GM18498 (cell line): ENCODE data around the gene CDK16.
A peak's percentile ranks its signal among the peaks of the same experiment; 100 is the strongest.

Experiments used
- ATAC-seq: cut with Tn5 transposase; IDR thresholded peaks from one replicate; pipeline ENCODE4 v1.9.1; 2021; ENCODE audit warnings: mild to moderate bottlenecking, moderate library complexity; ENCODE audit not compliant: unreplicated experiment

Gene CDK16

DNA sequence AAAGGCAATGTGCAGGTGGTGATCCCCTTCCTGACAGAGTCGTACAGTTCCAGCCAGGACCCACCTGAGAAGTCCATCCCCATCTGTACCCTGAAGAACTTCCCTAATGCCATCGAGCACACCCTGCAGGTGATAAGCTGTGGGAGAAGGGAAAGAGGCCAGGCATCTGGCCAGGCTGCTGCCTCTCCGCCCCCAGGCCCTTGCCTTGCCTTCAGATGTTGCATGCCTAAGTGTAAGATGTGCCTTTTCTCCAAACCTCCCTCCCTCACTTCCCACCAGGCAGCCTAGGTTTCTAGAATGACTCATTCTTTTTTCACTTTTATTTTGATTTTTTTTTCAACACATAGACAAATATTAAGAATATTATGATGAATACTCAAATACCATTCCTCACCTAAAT lies 12.2 kb upstream of the CDK16 start:
- no peak for ATAC-seq

DNA sequence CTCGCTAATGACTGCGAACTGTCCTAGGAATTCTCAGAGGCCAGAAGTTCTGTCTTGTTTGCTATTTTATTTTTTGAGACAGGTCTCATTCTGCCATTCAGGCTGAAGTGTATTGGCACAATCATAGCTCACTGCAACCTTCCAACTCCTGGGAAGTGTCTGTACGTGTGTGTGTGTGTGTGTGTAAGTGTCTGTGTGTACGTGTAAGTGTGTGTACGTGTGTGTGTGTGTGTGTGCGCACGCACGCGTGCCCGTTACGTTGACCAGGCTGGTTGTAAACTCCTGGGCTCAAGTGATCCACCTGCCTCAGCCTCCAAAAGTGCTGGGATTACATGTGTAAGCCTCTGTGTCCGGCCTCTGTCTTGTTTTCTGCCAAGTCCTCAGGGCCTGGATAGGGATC lies 10.4 kb upstream of the CDK16 start:
- no peak for ATAC-seq

DNA sequence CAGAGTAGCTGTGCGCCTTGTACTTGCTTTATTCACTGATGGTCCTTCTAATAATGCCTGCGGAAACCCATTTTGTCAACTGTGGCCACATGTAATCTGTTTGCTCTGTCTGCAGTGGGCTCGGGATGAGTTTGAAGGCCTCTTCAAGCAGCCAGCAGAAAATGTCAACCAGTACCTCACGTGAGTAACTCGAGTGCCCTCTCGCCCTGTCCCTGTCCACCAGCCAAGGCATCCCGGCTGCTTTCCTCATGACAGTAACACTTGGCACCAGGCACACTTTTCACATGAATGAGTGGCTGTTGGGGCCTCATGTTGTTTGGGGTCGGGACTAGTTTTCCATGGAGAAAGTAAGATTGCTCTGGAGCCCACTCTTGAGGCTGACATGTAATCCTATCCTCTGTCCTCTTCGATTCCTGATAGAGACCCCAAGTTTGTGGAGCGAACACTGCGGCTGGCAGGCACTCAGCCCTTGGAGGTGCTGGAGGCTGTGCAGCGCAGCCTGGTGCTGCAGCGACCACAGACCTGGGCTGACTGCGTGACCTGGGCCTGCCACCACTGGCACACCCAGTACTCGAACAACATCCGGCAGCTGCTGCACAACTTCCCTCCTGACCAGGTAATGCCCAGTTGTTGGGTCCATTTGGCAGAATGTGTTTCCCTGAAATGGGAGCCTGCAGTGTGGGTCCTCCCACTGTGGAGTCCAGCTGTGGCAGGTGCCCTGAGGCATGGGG lies 8.8 kb upstream of the CDK16 start:
- no peak for ATAC-seq

DNA sequence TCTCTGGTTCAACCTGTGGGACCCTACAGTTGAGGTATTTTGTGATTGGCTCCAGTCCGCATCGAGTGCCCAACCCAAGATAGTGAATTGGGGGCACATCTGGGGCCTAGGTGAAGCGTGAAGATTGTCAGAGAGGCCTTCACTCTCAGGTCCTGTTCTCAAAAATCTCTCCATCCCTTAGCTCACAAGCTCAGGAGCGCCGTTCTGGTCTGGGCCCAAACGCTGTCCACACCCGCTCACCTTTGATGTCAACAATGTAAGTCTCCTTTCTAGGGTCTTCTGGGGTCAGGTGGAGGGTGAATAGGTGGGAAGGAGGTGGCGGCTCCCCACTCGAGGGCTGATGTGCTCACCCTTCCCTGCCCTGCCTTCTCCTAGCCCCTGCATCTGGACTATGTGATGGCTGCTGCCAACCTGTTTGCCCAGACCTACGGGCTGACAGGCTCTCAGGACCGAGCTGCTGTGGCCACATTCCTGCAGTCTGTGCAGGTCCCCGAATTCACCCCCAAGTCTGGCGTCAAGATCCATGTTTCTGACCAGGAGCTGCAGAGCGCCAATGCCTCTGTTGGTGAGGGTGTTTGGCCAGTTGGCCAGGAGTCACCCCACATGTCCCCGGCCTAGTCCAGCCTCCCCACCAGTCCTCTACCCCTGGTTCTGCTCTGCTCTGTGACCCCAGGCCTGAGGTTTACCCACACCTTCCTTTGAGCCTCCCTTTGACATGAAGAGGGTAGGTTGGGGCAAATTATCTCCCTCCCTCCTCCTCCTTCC lies 7.6 kb upstream of the CDK16 start:
- no peak for ATAC-seq

DNA sequence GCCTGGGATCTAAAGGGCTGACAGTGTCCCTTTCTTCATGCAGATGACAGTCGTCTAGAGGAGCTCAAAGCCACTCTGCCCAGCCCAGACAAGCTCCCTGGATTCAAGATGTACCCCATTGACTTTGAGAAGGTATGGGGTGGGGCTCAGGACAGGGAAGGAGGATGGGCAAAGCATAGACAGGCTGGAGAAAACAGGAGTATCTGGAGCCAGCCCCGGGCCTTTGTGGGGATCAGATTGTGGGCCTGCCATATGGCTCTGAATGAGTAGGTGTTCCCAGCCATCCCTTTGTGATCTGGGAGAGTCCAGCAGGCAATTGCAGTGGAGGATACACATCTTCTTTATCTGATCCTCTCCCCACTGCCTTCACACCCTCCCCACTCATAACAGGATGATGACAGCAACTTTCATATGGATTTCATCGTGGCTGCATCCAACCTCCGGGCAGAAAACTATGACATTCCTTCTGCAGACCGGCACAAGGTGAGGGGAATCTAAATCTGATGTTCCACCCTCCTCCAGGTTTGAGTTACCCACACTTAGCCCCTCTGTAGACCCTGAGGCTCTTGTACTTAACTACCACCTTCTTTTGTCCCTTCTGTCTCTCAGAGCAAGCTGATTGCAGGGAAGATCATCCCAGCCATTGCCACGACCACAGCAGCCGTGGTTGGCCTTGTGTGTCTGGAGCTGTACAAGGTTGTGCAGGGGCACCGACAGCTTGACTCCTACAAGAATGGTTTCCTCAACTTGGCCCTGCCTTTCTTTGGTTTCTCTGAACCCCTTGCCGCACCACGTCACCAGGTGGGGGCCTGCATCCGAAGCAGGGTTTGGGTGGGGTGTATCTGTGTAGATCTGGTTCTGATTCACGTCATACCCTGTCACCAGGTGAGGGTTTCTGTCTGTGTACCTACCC lies 5.8 kb upstream of the CDK16 start:
- ATAC-seq = no peak

DNA sequence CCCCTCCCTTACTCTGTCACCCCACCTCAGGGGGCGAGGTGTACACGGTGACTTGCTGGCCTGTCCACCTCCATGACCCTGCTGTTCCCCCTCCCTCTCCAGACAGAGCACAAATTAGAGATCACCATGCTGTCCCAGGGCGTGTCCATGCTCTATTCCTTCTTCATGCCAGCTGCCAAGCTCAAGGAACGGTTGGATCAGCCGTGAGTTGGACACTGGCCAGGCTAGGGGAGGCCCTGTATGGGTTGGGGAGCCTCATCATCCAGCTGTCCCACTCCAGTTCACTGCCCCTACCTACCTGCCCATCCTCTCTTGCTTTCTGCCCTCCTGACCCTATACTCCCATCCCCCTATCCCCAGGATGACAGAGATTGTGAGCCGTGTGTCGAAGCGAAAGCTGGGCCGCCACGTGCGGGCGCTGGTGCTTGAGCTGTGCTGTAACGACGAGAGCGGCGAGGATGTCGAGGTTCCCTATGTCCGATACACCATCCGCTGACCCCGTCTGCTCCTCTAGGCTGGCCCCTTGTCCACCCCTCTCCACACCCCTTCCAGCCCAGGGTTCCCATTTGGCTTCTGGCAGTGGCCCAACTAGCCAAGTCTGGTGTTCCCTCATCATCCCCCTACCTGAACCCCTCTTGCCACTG lies 3.9 kb upstream of the CDK16 start:
- no peak for ATAC-seq

DNA sequence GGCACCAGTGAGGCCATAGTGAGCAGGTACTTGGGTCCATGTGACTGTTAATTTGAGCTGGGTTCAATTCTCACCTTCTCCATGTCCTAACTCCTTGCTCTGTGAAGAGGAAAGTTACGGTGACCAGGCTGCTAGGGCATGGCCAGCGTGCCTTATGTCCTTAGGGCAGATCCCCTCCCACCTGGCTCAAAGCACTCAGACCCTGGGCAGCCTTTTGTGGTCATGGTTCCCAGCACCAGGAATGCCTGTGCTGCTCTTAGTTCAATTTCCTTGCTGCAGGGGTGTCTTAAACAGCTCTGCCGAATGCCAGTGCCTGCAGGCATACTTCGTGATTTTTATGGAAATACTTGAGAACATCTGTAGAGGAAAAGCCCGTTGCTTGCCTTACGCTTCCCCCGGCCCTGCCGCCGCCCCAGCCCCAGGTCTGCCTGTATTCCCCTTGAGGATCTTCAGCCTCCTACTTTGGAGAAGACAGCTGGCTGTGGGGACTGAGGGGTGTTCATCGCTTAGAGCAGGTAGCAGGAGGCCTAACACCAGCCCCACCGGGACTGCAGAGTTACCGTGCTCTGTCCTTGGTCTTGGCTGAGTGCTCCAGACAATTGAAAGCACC lies 3.1 kb upstream of the CDK16 start:
- ATAC-seq = no peak

DNA sequence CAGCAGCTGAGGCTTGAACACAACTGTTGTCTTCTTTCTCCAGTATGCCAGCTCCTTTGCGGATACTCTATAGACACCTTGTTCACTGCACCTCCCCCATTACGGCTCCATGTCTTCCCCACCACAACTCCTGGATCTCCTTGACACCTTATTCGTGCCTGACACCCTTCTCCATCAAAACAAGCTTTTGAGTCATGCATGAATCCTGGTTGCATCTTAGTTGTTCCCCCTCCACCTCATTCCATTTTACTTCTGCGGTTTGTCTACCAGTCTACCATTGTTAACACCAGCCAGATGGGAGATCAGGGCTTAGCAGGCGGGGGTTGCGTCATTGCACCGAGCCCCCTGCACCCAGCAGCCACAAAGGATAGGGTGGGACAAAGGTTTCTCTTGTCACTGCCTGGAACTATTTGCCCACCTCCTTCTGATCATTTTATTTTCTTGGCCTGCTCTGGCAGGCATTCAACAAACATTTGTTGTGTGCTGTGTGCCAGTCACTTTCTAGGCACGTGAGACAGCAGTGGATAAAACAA lies 2.0 kb upstream of the CDK16 start:
- ATAC-seq = no peak

DNA sequence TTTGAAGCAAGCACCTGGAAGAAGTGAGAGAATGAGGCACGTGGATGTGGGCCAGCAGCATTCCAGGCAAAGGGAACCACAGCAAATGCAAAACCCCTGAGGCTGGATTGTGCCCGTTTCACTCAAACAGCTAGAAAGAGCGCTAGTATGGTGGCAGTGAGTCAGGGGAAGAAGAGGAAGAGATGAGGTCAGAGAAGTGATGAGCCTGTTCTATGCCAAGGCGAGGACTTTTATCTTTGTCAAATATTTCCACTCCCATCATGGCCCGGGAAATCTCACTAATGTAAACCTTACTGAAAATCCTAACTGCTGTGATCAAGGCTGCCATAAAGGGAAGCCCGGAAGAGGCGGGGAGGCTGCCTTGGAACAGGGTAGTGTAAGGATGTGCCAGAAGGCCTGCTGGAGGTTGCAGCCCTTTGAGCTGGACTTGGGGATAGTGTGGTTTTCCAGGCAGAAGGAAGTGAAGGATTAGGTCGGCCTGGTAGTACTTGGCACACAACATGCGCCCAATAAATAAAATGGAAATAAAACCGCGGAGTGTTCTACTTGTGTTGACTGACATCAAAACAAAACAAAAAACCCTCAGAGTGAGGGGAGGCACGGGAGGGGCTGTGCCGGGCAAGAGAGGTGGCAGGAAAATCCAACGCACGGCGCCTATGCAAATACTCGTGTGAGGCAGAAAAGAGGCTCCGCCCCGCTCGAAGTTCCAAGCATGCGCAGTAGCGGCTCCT lies 1.2 kb upstream of the CDK16 start:
- ATAC-seq = no peak

DNA sequence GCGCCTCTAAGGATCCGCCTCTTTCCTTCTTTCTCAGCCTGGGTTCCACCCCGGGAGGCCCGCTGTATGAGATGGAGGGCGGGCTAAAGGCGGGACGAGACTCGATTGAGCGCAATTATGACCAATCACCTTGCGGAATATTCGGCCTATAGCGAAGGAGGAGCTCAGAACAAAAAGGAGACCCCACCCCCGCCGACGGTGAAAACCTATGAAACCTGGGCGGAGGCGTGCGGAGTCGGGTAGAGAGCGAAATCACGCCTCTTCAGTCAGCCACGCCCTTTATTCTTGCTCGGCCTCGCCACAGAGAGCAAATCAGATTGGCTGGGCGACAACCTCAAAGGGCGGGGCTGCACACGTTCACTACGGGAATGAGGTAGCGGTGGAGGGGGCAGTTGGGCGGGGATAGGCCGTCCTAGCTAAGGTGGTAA lies 615 bp upstream of the CDK16 start:
- peak; percentile 84 for ATAC-seq

DNA sequence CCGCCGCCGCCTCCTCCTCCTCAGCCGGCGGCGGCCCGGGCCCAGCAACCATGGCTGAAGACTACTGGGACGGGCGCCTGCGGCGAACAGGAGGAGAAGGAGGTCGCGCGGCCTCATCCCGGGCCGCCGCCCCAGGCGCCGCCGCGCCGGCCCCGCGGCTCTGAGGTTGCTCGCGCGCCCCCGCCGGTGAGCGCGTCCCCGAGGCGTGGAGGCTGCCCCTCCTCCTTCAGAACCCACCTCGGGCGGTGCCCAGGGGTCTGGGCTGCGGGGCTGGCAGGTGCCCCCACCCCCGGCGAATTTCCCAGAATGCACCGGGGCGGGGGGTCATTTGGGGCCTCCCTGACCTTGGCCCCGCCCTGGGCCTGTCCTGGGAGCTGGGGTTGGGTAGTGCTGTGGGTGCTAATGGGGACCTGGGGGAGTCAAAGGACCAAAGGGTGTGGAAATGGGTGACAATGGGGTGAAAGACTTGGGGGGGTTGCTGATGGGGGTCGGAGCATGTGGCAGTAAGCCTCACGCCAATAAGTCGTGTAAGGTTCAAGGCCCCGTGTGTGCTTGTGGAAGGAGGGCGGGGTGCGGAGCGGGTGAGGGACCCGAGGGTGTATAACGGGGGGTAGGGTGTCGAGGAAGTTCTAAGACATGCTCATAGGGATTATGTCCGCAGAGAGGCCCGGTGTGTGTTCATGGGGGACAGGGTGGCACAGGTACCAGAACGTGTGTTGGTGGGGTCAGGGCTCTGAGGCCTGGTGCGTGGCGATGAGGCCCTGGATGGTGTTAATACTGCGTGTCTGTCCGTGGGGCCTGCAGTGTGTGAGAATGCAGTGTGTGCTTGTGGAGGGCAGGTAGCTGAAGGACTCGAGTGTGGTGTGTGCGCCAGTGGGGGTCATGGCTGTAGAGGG lies 687 bp downstream of the CDK16 start:
- no peak for ATAC-seq

DNA sequence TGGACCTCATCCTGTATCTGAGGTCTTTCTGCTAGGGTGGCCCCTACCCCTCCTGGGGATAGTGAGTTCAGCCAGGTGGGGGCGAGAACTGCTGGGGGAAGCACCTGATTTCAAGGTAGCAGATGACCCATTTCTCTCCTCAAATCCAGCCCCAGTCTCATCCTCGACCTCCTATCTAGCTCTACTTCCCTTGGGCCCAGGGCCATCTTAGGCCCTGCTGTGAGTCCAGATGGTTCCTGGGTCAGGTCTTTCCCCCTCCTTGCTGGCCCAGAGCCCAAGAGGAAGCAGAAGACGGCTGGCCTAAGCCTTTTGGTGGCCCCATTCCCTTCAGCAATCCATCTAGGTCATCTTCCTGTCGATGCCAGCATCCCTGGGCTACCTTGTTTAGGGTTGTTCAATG lies 3.3 kb downstream of the CDK16 start:
- no peak for ATAC-seq

DNA sequence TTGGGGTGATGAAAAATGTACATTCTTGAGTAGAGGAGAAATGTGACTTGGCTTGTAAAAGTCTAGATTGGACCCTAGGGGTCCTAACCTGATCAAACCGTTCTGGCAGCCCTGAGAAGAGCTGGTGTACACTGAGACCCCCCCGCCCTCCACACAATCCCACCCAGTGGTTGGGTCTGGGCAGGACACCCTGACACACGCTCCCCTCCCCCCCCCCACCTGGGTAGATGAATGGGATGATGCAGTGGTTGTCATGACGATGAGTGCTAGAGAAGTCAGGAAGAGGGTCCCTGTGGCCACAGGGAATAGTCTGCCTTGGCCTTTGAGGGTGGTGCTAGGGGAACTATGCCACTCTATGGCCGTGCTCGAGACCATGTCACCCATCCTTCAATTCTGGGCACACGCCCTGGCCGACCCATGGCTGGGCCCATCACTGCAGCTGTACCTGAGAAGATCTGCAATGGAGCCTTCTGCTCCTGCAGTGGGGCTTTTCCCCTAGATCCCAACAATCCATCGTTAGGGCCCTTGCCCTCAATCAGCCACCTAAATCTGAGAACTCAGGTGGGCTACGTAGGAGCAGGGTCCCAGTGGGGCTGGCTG lies 4.4 kb downstream of the CDK16 start:
- no peak for ATAC-seq

DNA sequence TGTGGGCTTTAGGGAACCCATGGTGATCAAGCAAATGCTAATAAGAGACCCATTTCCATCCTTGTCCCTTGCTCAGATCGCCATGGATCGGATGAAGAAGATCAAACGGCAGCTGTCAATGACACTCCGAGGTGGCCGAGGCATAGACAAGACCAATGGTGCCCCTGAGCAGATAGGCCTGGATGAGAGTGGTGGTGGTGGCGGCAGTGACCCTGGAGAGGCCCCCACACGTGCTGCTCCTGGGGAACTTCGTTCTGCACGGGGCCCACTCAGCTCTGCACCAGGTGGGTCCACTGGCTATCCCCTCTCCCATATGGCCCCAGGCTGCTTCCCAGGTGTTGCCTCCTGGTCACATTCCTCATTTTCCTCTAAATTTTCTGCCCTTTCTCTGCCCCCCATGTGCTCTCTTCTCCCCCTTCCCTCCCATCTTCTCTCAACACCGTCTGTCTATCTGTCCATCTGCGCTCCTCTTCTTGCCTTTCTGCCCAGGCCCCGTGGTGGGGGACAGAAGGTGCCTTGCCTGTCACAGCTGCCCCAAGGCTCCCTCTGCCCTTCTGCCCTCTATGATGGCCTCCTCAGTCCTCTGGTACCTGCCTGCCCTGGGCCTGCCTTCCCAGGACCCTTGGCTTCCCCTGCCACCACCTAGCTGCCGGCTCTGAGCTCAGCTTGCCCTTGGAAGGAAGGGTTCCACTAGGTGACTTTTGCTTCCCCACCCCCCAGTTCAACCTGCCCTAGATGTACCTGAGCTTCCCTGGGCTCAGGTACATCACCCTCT lies 5.2 kb downstream of the CDK16 start:
- ATAC-seq = no peak

DNA sequence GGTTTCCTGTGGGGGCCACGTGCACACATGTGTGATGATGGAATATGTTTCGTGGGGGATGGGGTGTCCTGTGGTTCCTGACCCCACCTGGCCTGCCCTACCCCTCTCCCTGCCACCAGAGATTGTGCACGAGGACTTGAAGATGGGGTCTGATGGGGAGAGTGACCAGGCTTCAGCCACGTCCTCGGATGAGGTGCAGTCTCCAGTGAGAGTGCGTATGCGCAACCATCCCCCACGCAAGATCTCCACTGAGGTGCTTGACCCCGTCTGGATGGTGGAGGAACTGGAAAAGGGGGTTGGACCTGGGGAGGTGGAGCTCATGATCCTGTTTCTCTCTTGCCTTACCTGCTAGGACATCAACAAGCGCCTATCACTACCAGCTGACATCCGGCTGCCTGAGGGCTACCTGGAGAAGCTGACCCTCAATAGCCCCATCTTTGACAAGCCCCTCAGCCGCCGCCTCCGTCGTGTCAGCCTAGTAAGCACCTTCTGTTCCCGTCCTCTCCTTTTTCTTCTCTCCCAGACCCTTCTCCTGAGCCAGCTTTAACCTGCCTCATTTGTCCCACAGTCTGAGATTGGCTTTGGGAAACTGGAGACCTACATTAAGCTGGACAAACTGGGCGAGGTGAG lies 5.9 kb downstream of the CDK16 start:
- ATAC-seq = no peak

DNA sequence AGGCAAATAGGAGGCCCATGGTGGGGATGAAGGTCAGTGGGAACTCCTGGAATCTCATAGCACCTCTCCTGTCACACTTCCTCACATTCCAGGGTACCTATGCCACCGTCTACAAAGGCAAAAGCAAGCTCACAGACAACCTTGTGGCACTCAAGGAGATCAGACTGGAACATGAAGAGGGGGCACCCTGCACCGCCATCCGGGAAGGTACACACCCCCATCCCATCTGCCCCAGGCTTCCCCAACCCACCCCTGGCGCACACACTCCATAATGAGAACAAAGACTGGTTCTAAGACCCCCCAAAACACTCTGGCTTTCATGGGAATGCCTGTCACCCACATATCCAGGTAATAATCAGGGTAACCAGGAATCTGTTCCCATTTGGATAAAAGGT lies 6.4 kb downstream of the CDK16 start:
- ATAC-seq = no peak

DNA sequence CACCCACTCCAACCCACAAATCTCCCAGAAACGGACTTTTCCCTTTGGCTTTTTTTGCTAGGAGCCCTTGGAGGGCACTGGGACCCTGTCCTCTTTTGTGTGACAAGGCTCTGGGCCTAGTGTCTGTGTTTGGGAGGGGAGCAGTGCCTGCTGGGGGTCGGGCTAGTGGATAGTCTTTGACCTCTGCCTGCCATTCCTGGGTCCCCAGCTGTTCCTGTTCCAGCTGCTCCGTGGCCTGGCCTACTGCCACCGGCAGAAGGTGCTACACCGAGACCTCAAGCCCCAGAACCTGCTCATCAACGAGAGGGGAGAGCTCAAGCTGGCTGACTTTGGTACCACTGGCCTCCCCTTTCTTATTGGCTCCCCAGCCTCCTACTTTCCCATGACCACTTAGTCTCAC lies 7.6 kb downstream of the CDK16 start:
- ATAC-seq = no peak
